HEK293 (cell line): ENCODE data around the gene AK5.

ENCODE experiments used
- CTCF ChIA-PET: fragments of 350-600 bp; formaldehyde crosslinking; extraction: SDS; loops from one replicate; lab custom pipeline; 2021; ENCODE audit warnings: antibody characterized with exemption; lab: Yijun Ruan, JAX
- POLR2A ChIA-PET: fragments of 300-600 bp; formaldehyde crosslinking; extraction: SDS; loops from one replicate; lab custom pipeline; 2020; ENCODE audit warnings: antibody characterized with exemption, inconsistent platforms; lab: Yijun Ruan, JAX
- H3K27ac ChIP-seq: fragments of 200-500 bp; sonication (Bioruptor generic); 2 replicates; pipeline ENCODE4 v1.5.1; 2014; ENCODE audit warnings: low read depth, low read length, control low read depth, inconsistent platforms; ENCODE audit errors: extremely low read depth
- H3K36me3 ChIP-seq, 2 experiments: fragments of 200-500 bp in 1 of 2; sonication (Bioruptor generic) in 1 of 2; 1 replicate in 1 of 2; 2 replicates in 1 of 2; pipeline ENCODE4 v1.5.1; 2014 to 2017; ENCODE audit warnings: inconsistent platforms in 2 of 2, low read length in 2 of 2; ENCODE audit not compliant: control insufficient read depth in 2 of 2, insufficient read depth in 1 of 2
- H3K4me1 ChIP-seq: fragments of 200-500 bp; sonication (Bioruptor generic); 2 replicates; pipeline ENCODE4 v1.5.1; 2014; ENCODE audit warnings: mild to moderate bottlenecking, low read length, inconsistent platforms; ENCODE audit not compliant: control insufficient read depth, insufficient read depth
- H3K4me3 ChIP-seq: 2 replicates; pipeline ENCODE4 v1.5.1; 2011; ENCODE audit warnings: low read depth, mild to moderate bottlenecking, control low read depth, low read length, moderate library complexity
- H3K9me3 ChIP-seq: fragments of 200-500 bp; sonication (Bioruptor generic); 2 replicates; pipeline ENCODE4 v1.5.1; 2014; ENCODE audit warnings: low read depth, low read length, inconsistent platforms; ENCODE audit not compliant: control insufficient read depth, insufficient read depth
- MYNN ChIP-seq: fragments of 450-650 bp; formaldehyde crosslinking; IDR thresholded peaks from 2 replicates; pipeline ENCODE4 v1.5.1; 2016; ENCODE audit warnings: missing biosample characterization, missing genetic modification characterization, borderline replicate concordance
- PRDM2 ChIP-seq: fragments of 450-650 bp; formaldehyde crosslinking; IDR thresholded peaks from 2 replicates; pipeline ENCODE4 v1.5.1; 2016; ENCODE audit warnings: missing biosample characterization, missing genetic modification characterization, borderline replicate concordance
- REST ChIP-seq: fragments of 450-650 bp; formaldehyde crosslinking; IDR thresholded peaks from 2 replicates; pipeline ENCODE4 v1.5.1; 2016; ENCODE audit warnings: missing biosample characterization, missing genetic modification characterization
- ZBTB11 ChIP-seq: fragments of 450-650 bp; formaldehyde crosslinking; conservative IDR thresholded peaks from 2 replicates; pipeline ENCODE4 v1.5.1; 2016; ENCODE audit warnings: low read depth, missing biosample characterization, missing genetic modification characterization
- ZBTB7A ChIP-seq: fragments of 450-650 bp; formaldehyde crosslinking; IDR thresholded peaks from 2 replicates; pipeline ENCODE4 v1.5.1; 2016; ENCODE audit warnings: low read depth, missing biosample characterization, missing genetic modification characterization
- ZEB2 ChIP-seq: fragments of 450-650 bp; formaldehyde crosslinking; IDR thresholded peaks from 2 replicates; pipeline ENCODE4 v1.5.1; 2016; ENCODE audit warnings: missing biosample characterization, missing genetic modification characterization
- ZNF140 ChIP-seq: fragments of 450-650 bp; formaldehyde crosslinking; IDR thresholded peaks from 2 replicates; pipeline ENCODE4 v1.5.1; 2016; ENCODE audit warnings: missing biosample characterization, missing genetic modification characterization
- ZNF292 ChIP-seq: fragments of 450-650 bp; formaldehyde crosslinking; IDR thresholded peaks from 2 replicates; pipeline ENCODE4 v1.5.1; 2016; ENCODE audit warnings: low read depth, missing biosample characterization, missing genetic modification characterization, borderline replicate concordance
- ZNF302 ChIP-seq: fragments of 450-650 bp; formaldehyde crosslinking; IDR thresholded peaks from 2 replicates; pipeline ENCODE4 v1.5.1; 2016; ENCODE audit warnings: missing biosample characterization, missing genetic modification characterization, low read depth
- ZNF354C ChIP-seq: fragments of 450-650 bp; formaldehyde crosslinking; IDR thresholded peaks from 2 replicates; pipeline ENCODE4 v1.5.1; 2016; ENCODE audit warnings: missing biosample characterization, missing genetic modification characterization, low read depth, borderline replicate concordance
- ZNF426 ChIP-seq: fragments of 450-650 bp; formaldehyde crosslinking; IDR thresholded peaks from 2 replicates; pipeline ENCODE4 v1.5.1; 2017; ENCODE audit warnings: missing biosample characterization, missing genetic modification characterization, mild to moderate bottlenecking, inconsistent platforms, moderate library complexity
- ZNF510 ChIP-seq: fragments of 450-650 bp; formaldehyde crosslinking; IDR thresholded peaks from 2 replicates; pipeline ENCODE4 v1.5.1; 2018; ENCODE audit warnings: mild to moderate bottlenecking, missing genetic modification characterization, missing biosample characterization; ENCODE audit not compliant: insufficient replicate concordance
- ZNF555 ChIP-seq: fragments of 450-650 bp; formaldehyde crosslinking; conservative IDR thresholded peaks from 2 replicates; pipeline ENCODE4 v1.5.1; 2017; ENCODE audit warnings: missing biosample characterization, mild to moderate bottlenecking, missing genetic modification characterization, inconsistent platforms
- ZNF623 ChIP-seq: fragments of 450-650 bp; formaldehyde crosslinking; IDR thresholded peaks from 2 replicates; pipeline ENCODE4 v1.5.1; 2016; ENCODE audit warnings: missing biosample characterization, missing genetic modification characterization
- ZNF629 ChIP-seq: fragments of 450-650 bp; formaldehyde crosslinking; IDR thresholded peaks from 2 replicates; pipeline ENCODE4 v1.5.1; 2017; ENCODE audit warnings: missing biosample characterization, missing genetic modification characterization
- ZNF654 ChIP-seq: fragments of 450-650 bp; formaldehyde crosslinking; IDR thresholded peaks from 2 replicates; pipeline ENCODE4 v1.5.1; 2016; ENCODE audit warnings: low read depth, missing biosample characterization, missing genetic modification characterization
- ZNF692 ChIP-seq: fragments of 450-650 bp; formaldehyde crosslinking; IDR thresholded peaks from 2 replicates; pipeline ENCODE4 v1.5.1; 2016; ENCODE audit warnings: missing biosample characterization, missing genetic modification characterization
- ZXDB ChIP-seq: fragments of 450-650 bp; formaldehyde crosslinking; IDR thresholded peaks from 2 replicates; pipeline ENCODE4 v1.5.1; 2016; ENCODE audit warnings: missing biosample characterization, missing genetic modification characterization

The AK5 gene

GRCh38 chr1:77585610-77586314 is 303.9 kb downstream of the AK5 start:
- ChIA-PET CTCF (interaction anchor here (0.7 to 1.3 kb wide), 2 partner anchors 15 to 529 kb away, joined by 3 read pairs; no protein-coding TSS in a partner anchor), POLR2A (no interaction called here)
- no peaks in the 10 kb centered on the region for H3K9me3 ChIP-seq
- H3K4me3 ChIP-seq = no peak overlapping the region
- TF ChIP-seq ZBTB7A = no peak
- TF ChIP-seq PRDM2 (tag by site-specific recombination) = no peak
- TF ChIP-seq ZNF302 (tag by site-specific recombination) = no peak
- H3K36me3 ChIP-seq = peaks cover 5 to 16% of the 10 kb centered on the region in 2 experiments; a peak in 2 of 3 replicates
- H3K4me1 ChIP-seq = no peaks in the 10 kb centered on the region
- no peak overlapping the region for H3K27ac ChIP-seq

GRCh38 chr1:77589231-77589630 is 307.4 kb downstream of the AK5 start:
- no peaks in the 10 kb centered on the region for H3K36me3 ChIP-seq
- POLR2A ChIA-PET = no interaction called here
- H3K4me1 ChIP-seq = no peaks in the 10 kb centered on the region
- H3K9me3 ChIP-seq = no peaks in the 10 kb centered on the region
- CTCF ChIA-PET = no interaction called here
- H3K4me3 ChIP-seq = no peak overlapping the region
- no peak overlapping the region for H3K27ac ChIP-seq
- peak; percentile 37 for TF ChIP-seq ZNF654 (tag by site-specific recombination)
- TF ChIP-seq ZNF623 = peak; percentile 72
- TF ChIP-seq MYNN (tag by site-specific recombination) = peak; percentile 22; the same call in 1 of the 2 replicates
- peak; percentile 90 for TF ChIP-seq ZNF555
- peak; percentile 66 for TF ChIP-seq REST (tag by site-specific recombination)
- no peak for TF ChIP-seq ZEB2 (tag by site-specific recombination)
- TF ChIP-seq ZBTB11 = peak; percentile 79
- 0 out of 2 replicates have a peak, but pooled peaks have one; percentile 55 for TF ChIP-seq ZNF354C (tag by site-specific recombination)
- 0 out of 2 replicates have a peak, but pooled peaks have one; percentile 35 for TF ChIP-seq ZNF292 (tag by site-specific recombination)
- TF ChIP-seq ZXDB (tag by site-specific recombination) = peak; percentile 67; the same call in 1 of the 2 replicates
- peak; percentile 32; the same call in 1 of the 2 replicates for TF ChIP-seq ZNF629 (tag by site-specific recombination)
- no peak for TF ChIP-seq ZNF692
- peak; percentile 92 for TF ChIP-seq ZNF426 (tag by site-specific recombination)
- peak; percentile 70 for TF ChIP-seq ZNF510
- peak; percentile 83 for TF ChIP-seq ZNF140 (tag by site-specific recombination)
